ENCODE data around the gene MAMLD1.
A peak's percentile ranks its signal among the peaks of the same experiment; 100 is the strongest.

The MAMLD1 gene

DNA sequence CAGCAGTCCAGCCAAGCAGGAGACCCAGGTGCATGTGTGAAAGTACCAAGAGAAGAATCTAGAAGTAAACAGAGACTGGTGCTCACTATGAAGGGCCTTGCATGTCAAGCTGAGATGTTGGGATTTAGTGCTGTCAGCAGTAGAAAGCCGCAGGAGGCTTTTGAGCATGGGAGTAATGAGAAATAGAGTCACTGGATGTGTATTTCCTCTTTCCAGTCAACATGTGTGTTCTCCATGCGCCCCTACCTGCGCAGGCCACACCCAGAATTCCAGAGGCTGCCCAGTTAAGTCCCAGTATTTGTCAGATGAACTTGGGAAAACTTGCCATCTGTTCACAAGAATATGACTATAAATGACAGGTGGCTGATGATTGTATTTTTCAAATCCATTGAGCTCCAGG, 4.5 kb upstream of the MAMLD1 start:
- no peak for DNase-seq

DNA sequence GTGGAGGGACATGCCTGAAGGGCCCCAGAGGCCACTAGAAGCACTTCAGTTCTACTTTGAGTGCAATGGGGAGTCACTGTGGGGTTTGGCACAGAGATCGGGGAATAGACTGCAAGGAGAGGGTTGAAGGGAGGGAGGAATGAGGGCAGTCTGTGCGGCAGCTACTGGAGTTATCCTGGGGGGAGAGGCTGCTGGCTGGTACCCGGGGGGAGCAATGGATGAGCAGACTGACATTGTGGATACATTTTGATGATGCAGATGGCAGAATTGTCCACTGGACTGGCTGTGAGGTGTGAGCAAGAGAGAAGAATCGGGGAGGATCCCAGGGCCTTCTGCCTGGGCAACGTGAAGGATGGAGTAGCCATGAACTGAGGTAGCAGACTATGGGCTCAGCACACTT, 2.8 kb upstream of the MAMLD1 start:
- no peak for DNase-seq

DNA sequence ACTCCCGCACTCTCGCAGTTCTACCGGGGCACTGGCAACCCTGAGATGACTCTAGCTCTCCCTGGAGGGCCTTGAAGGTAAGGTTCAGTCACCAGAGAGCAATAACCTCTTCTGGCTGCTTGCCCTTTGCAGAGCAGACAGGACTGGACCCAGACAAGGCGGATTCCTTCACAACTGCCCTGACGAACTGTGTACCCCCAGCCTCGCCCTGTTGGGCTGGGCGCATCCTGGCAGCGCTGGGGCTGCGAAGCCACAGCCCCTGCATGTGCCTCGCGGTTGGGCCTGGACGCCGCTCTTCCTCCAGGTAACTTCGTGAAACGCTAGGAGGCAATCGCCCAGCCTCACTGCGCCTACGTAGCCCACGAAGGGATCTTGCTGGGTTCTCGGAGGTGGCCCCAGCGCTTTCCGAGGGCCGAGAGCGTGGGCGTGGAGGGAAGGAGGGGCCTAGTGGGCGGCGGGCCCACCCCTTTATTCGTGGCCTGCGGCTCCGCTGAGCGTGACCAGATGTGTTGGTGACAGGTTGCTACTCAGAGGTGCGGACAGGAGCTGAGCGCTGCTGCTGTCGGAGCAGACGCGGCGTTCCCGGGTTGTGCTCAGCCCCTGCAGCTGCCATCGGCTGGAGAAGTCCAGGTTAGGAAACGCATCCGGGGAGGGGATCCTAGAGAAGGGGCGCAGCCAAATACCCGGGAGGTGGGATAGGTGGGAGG, 1.9 kb upstream of the MAMLD1 start:
- no peak for DNase-seq

DNA sequence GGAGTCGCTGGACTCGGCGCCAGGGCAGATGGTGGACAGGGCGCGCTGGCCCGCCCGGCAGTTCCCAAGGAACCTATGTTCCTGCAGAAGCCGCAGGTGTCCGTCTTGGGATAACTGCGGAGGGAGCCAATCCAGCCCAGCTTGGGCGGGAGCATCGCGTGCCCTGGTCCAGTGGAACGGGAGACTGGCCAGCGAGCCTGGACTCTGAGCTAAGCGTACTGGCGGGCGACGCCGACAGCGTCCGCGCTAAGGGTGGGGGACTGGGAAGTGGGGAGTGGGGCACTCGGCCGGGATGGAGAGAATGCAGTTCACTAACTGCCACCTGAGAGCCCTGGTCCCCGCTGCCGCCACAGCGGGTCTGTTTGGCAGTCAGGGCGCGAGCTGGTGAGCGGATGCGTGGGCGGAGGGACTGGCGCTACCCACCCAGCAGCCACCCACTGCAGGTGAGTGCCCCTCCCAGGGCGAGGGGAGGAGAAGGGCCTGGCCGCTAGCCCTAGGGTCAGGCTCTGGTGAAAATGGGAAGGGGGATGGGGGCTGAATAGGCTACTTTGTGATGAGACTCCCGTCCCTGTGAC, 1.3 kb upstream of the MAMLD1 start:
- no peak for DNase-seq

DNA sequence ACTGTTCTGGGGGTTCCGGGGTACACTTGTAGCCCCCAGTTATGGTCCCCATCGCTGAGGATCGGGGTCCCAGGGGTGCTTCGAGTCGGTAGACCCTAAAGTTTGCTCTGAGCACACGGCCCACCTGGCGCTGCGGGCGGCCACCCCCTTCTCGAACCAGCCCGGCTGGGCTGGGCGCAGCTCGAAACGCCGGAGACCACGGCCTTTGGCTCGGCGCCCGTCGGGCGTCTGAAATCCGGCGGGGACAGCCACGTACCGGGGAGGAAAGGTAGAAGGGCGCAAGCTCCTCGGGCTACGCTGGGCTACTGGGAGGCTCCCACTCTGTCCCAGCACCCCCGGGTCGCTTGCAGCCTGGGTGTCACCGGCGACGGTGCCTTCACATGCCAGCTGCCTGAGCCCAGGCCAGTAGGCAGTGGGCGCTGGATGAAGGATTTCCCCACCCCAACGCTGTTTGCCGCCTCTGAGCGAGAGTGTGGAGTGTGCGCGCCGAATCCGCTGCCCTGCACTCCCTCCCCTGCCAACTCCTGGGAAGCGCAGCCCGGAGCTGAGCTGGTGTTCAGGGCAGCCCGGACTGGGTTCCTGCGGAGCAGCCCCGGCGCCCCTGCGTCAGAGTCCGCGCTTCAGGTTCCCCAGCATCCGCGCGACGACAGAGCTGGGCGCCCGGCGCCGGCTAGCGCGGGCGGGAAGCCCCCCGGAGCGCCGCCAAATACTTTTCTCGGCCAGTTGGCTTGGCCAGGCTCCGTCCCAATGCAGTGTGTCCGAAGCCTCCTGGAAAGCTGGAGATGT, 637 bp downstream of the MAMLD1 start:
- DNase-seq: peak in 1 of 2 experiments; percentile 38

DNA sequence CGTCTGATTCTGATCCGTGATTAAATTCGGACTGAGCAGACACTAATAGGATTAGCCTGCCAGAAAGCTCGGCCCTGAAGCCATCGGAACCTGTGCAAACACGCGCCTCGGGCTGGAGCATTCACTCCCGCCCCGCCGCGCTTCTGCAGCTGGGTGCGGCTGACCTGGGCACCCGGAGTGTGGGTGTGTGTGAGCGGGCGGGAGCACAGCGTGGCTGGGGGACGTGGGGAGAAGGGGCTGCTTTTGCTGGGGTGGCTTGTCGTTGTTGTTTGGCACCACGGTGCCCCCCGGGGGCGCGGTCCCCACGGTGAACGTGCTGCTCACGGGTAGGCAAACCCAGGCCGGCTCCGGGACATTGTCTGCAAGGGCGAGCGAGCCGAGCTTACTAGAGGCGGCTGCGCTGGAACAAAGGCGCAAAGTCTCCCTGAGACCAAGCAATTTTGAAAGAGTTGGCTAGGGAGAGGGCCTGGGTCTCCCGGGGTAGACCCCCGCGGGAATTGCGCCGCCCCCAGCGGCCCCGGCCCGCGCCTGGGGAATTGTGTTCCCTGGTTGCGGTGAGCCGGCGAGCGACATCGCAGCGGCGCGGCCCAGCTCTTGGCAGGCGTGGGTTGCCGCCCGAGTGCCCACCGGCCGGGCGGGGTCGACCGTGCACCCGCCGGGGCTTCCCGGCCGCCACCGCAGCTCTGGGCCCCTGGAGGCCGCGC, 1.4 kb downstream of the MAMLD1 start:
- DNase-seq: no peak

DNA sequence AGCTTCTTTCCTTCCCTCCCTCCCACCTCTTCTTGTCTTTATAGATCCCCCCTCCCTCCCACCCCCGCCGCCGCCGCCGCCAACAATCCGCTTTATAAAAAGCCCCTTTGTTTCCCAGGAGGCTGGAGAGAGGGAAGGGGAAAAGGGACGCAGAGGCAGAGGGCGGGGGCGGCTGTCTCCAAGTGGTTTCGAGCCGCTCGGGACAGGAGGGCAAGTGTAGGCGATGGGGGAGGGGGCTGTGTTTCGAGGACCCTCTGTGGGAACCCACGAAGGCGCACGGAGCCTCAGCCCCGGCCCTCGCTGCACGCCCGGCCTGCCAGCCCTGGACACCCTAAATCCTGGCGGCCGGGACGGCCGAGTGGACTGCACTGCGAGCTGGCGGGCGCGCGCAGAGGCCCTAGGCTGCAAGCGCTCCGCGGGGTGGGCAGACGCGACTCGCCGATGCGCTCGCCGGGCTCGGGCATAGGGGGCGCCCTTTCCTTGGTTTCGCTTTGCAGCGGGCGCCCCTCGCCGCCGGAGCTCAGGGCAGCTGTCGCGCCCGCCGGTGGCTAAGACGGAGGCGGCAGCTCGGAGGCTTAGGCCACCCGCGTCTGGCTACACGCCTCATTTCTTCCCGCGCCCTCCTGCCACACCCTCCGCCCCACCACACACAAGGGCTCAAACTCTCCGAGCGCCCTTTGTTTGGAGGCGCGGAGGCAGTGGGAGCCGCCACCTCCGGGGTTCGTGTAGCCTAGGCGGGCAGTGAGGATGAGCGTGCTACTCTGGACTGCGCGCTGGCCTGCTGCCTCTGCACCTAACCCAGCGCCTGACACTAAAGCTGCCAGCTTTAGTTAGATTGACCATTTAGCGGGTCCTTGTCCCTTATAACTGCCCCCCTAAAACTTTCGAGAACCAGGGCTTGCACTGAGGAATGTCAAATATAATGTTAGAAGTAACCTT, 2.2 kb downstream of the MAMLD1 start:
- peak; percentile 37 to 64 for DNase-seq

DNA sequence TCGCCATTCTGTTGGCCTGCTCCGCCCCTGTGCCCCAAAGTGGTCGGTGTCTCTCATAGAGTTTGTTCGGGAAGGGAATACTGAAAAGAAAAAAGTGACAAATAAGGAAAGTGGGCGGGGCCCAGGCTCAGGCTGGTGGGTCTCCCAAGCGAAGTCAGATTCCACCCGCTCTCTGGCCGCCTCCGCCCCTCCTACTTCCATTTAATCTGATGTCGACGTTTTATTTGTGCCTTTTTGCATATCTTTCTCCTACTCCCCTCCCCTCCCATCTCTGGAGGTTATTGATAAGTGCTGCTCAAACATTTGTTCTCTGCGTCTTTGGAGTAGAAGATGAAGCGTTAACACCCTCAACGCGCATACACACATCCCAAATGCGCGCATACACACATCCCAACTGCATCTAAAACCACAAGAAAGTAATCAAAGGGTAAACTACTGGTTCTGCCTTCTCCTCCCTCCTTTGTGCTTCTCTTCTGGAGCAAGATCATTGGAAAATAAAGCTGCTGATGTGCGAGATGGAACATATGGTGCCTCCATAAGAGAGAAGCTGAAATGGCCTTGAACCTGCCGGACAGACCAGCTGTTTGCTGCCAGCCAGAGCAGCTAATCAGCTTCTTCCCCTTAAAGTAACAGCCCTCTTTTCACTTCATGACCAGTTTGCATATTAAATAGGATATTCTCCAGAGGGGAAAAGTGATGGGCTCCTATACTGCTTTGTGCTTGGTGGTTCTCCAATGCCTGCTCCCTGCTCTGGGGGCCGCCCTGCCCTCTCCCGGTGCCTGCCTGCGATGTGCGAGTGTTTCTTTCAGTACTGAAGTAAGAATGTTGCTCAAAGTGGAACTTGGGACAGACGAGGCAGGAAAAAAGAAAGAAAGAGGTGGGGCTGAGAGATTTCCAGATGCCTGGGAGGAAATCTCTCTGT, 3.1 kb downstream of the MAMLD1 start:
- DNase-seq: peak in 1 of 2 experiments; percentile 65

DNA sequence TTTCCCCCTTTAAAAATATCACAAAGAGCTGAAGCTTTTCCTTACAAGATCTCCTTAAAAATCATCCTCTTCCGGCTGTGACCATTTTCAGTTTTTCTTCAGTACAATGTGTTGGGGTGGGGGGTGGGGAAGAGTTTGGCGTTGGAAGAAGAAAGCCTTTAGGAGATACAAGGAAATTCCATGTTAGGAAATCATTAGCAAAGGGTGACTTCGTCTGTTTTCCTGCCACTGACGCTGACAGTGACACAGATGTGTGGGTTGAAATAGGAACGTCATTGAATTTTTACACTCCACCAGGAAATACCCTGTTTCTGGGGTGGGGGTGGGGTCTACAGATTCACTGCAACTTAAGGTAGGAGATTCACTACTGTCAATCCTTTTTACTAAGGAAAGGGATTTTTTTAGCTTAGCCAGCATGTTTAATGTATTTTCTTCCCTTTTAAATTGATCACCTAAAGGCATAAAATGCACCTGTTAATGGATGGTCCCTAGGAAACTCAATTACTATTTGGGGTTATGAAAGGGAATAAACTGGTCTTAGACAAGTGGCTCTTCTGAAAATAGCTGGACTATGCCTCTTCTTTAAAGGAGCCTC, 3.9 kb downstream of the MAMLD1 start:
- DNase-seq: peak in 1 of 2 experiments; percentile 10

DNA sequence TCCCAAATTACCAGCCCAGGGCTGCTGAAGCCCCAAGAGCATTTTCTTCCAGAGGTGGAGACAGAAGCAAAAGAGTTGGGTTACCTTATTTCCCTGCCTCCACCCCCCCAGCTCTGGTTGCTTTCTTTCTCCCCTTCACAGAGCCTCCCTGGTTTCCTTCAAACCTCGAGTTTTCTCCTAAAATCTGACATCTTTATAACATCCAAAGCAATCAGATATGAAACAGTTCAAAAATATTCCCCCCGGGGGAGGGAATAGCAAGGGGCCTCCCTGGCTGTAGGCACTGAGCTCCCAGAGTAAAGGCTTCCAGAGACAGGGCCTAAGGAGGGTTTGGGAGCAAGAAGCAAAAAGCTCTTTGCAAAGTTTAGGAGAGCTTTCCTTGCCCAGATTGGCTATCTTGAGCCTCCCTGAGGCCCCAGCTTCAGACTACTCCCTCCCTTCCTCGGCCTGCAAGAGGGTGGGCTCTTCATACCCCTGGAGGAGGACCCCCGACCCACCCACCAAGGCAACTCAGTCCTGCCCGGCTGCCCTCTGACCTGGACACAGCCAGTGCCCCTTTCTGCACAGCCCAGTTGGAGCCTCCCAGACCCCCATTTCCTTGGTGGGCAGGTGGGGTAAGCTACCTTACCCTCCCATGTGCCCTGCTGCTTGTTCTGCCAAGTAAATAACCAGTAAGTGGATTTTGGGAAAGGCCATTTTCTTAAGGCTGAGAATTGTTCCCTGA, 7.6 kb downstream of the MAMLD1 start:
- no peak for DNase-seq

DNA sequence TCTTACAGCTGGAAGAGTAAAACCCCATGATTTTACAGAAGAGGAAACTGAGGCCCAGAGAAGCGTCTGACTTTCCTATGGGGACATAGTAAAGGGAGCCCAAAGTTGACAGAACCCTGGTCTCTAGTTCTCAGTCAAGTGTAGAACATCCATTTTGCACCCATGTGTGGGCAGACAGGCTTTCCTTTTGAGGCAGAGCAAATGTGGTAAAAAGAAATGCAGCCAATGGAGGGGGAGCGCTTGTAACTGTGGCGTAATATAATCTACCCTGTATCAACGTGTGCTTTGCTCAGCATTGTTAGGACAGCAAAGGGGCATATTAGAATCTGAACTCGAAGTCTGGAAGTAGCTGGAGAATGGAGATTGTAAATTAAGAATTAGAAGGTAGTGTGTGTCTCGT, 8.8 kb downstream of the MAMLD1 start:
- DNase-seq: no peak

DNA sequence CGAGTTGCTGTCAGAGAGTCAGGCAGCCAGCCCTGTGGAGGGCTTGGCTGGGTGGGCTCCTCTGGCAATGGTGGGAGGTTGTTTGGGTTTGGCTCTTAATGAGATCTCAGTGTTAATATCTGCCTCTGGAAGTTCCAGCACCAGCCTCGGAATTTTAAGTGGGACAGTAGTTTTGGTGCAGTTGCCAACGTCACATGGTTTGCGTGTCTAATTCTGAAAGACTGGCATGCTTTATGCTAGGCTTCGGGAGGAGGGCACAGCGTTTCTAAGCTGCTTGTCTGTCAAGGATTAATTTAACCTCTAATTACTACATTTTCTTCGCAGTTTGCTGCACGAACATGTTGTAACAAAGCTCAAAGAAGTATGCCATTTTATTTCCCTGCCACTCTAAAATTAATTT, 9.2 kb downstream of the MAMLD1 start:
- no peak for DNase-seq

DNA sequence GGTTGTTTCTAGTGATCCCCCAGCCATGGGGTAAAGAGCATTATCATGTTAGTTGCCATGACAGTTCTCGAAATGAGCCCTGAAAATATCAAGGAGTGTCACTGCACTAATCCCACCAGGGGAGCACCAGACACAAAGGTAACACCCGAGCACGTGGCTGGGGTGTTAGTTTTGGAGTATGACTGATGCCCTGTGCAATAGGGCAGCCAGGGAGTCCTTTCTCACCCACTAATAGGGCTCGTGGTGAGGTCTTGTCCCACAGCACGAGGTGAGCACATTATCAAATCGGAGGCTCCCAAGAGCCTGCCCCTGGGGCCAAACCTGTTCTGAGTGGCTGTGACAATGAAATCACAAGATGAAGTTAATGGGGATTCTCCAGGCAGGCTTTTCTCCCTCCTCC, 9.6 kb downstream of the MAMLD1 start:
- no peak for DNase-seq

DNA sequence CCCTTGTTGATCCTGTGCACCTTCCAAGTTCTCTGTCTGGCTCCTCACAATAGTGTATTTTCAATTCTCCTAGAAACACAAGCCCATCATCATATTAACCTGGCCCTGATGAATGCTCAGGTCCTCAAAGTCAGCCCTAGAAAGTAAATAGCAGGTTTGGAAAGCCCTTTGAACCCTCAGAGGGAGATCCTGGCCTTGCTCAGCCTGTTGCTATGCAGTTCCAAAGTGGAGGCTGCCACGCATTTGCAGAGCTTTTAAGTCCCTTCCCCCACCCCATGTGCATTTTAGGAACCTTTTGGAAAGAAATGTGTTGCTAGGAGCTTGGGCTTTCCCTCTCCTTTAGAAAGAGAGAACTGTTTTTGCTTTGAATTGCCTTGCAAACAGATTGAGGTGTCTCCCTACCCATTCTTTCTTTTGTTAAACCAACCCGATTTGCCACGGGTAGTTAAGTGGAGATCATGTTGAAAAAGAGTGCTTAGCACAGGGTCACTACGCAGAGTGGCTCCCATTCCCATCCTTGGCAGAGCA, 12.2 kb downstream of the MAMLD1 start:
- DNase-seq: no peak

DNA sequence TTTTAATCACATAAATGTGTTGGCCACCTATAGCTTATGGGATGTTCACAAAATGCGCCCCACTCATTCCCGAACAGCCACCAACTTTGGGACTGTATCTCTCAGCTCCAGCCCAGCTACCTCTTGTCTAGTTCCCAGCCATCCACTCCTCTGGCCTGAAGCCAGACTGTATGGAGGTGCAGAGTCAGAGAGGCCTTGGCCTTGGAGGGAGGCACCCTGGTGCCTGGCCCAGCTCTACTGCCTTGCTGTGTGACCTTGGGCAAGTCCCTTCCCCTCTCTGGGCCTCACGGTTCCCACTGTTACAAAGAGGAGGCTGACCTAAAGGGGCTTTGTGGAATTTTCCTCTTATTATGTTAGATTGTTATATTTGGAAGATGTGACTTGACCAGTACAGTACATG, 13.9 kb downstream of the MAMLD1 start:
- no peak for DNase-seq

DNA sequence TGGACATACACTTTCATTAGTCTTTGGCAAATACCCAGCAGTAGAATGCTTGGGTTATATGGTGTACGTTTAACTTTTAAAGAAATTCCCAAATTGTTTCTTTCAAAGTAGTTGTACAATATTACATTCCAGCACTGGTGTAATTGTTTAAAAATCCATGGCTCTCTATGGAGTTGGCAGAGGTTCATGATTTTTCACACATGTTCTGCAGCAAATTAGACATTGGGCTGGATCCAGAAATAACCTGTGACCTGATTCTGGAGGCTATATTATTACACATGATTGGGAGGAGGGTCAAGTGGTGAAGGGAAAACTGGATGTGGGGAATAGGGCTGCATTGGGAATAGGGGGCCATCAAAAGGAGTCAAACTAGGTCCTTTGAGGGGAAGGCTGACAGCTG, 41.9 kb downstream of the MAMLD1 start:
- DNase-seq: no peak

DNA sequence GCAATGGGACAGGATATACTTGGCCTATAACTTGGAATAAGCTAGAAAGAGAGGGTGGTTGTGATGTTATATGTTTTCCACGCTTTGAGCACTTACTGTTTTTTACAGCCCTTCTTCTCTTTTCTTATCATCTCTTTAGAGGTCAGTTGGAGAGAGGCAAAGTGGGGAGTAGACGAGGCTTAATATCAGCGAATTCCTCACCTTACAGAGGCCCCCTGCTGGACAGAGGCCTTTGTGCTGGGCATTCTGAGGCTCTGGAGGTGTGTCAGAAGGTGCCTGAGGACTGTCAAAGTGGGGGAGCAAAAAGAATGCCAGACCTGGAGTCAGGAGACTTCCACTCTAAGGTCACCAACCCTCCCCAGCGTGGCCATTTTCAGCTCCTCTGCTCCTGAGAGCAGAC, 42.5 kb downstream of the MAMLD1 start:
- DNase-seq: no peak

DNA sequence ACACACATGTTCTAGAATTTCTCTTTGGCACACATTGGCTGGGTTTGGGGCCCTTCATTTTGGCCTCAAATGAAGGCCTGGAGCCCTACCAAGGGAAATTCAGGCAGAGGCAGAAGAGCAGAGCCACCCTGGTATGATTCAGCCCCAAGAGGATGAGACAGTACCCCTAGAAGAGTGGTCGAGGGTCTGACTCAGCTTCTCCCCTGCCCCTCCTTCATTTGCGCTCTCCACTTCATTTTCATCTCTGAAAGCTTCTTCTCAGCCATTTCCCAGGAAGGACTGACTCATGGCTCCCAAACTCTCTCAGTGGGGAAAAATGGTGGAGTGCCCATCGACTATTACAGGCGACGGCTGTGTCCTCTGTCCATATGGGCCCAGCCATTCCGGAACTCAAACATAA, 43.5 kb downstream of the MAMLD1 start:
- DNase-seq: no peak

DNA sequence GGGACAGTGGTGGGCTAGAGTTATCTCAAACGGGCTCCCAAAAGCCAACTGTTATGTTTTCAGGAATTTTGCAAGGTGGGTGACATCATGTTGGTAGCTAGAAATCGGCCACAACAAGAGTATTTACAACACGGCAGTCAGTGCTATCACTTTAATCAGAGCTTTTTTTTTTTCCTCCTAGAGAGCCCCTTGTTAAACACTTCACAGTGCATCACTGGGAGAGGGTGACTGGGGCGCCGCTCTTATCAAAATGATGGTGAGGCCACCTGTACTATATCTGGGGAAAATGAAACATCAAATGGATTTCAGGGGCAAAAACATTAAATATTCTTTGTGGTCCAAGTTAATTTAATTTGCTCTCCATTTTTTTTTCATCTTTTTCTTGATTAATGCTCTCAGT, 44.9 kb downstream of the MAMLD1 start:
- no peak for DNase-seq

DNA sequence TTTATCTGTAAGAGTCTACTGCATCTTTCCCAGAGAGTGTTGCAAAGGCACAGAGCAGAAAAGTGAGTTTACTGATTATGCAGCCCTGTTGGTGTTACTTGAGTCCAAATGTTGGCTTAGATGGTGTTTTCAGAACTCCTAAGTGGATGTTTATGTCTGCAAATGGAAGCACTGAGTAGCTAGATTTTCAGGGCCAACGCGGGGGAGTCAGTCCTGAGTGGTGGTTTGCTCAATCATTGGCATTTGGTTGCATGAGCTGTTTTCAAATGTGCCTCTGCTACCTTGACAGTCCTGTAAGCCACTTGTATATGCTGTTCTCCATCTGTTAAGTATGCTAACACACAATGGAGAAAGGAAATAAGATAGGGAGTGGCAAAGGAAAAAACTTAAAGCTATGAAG, 45.4 kb downstream of the MAMLD1 start:
- DNase-seq: no peak
